ENCODE measurements around the gene CIAO1.
"Not testable (repeated sequence)": the region's sequence is repeated elsewhere in the genome, so short reads cannot be mapped to it uniquely, and the experiment has no call there.

CIAO1 gene

DNA sequence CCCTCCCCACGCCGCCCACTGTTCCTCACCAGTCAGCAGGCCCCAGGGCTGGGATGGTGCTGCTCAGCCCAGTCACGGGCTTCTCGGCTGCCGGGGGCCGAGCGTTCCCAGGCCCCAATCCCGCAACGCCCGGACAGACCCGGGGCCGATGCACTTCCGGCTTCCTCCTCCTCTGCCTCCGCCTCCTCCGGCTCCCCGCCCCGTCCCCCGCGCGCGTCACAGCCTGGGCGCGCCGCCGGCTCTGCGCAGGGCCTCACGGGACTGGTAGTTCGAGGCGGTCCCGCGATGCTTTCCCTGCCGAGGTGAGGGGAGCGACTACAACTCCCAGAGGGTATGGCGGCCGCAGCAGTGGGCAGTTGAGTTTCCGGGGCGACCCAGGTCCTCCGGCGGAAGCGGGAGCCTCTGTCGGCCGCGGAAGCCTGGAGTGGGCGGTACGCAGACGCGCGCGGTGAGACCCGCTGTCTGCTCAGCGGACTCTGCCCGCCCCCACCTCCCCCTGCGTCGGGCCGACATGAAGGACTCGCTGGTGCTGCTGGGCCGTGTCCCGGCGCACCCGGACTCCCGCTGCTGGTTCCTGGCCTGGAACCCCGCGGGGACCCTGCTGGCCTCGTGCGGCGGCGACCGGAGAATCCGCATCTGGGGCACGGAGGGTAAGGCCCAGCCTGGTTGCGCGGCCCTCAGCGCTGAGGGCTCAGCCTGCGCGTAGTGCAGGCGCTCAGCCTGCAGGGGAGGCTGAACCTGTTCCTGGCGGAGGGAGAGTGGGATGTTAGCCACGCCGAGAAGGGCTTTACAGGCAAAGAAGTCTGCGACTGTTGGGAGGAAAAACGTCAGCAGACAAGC is at the start of gene CIAO1, which contains the start of gene TMEM127:
TSS of gene CIAO1 (plus strand) at position 386 of the 840 bp plus-strand sequence. CDS start at position 512, 126 bp downstream.
TSS of gene TMEM127 (minus strand) at position 158 of the 840 bp plus-strand sequence. CDS start 616 bp downstream, outside the sequence.
- peak within 1 kb of the TSS; percentile 90 for H3K4me3 ChIP-seq (ENCODE audit: low read length)
- TF ChIP-seq, protein P1, sequence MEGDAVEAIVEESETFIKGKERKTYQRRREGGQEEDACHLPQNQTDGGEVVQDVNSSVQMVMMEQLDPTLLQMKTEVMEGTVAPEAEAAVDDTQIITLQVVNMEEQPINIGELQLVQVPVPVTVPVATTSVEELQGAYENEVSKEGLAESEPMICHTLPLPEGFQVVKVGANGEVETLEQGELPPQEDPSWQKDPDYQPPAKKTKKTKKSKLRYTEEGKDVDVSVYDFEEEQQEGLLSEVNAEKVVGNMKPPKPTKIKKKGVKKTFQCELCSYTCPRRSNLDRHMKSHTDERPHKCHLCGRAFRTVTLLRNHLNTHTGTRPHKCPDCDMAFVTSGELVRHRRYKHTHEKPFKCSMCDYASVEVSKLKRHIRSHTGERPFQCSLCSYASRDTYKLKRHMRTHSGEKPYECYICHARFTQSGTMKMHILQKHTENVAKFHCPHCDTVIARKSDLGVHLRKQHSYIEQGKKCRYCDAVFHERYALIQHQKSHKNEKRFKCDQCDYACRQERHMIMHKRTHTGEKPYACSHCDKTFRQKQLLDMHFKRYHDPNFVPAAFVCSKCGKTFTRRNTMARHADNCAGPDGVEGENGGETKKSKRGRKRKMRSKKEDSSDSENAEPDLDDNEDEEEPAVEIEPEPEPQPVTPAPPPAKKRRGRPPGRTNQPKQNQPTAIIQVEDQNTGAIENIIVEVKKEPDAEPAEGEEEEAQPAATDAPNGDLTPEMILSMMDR (conservative IDR thresholded peaks at IDR 0.05; ENCODE audit: low read depth, low read length) = peak; percentile 48
- DNase-seq (ENCODE audit: low read depth) = peak; percentile 91

DNA sequence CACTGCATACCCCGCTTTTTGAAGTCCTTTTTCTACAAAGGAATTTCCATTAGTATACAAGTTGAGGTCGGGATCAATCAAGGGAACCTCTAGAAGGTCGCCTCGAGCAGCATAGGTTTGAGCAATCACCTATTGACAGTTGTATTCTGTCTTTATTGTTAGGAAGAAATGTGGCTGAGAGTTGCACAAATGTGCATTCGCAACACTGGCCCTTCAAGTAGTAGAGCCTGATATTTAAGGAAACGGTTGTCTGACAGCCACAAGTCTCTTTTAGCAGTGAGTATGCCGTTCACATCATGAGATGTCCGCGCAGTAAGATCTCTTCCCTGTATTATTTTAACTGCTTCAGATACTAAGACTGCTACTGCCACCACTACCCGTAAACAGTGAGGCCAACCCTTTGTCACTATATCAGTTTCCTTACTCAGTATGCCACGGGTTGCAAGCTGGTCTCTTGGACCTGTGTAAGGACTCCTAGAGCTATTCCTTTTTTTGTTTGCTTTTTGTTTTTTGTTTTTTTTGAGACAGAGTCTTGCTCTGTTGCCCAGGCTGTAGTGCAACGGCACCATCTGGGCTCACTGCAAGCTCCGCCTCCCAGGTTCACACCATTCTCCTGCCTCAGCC is 47.4 kb upstream of the CIAO1 start:
- TF ChIP-seq, protein P1 (conservative IDR thresholded peaks at IDR 0.05; ENCODE audit: low read depth, low read length) = no peak
- no peak overlapping the region for H3K4me3 ChIP-seq (ENCODE audit: low read length)
- no peak for DNase-seq (ENCODE audit: low read depth)

DNA sequence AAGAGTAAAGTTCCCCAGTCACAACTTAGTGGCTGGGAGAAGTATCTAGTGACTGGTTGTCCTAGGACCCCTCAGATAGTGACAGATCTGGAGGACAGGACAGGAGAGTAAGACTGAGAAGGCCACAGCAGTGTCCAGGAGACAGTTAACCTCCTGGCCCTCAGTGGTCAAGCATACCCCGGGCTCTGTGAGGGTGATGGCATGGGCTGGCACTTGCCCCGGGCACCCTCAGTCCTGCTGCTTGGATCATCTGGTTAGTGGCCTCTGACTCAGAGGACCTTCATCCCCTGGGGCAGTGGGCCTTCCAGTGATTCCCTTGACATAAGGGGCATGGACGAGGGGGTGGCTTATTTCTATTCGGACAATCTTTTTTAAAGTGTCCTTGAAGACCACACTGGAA is 46.1 kb upstream of the CIAO1 start:
- DNase-seq (ENCODE audit: low read depth); H3K4me3 ChIP-seq (ENCODE audit: low read length): not testable (repeated sequence)

DNA sequence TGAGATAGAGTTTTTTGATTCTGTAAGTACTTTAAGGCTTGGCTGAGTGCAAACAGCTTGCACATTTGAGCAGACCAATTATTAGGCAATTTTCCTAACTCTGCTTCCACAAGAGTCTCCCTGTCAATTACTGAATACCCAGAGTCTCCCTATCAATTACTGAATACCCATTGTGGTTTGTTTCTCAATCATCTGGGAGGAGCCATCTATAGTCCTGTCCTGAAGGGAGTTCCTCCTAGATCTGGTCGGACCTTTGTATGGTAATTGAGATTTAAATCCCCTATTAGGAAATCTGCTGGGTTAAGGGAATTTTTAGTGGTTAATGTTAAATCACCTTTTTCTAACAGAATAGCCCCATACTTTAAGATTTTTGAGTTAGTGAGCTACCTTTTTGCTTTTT is 44.9 kb upstream of the CIAO1 start:
- not testable (repeated sequence) for H3K4me3 ChIP-seq (ENCODE audit: low read length); DNase-seq (ENCODE audit: low read depth)

DNA sequence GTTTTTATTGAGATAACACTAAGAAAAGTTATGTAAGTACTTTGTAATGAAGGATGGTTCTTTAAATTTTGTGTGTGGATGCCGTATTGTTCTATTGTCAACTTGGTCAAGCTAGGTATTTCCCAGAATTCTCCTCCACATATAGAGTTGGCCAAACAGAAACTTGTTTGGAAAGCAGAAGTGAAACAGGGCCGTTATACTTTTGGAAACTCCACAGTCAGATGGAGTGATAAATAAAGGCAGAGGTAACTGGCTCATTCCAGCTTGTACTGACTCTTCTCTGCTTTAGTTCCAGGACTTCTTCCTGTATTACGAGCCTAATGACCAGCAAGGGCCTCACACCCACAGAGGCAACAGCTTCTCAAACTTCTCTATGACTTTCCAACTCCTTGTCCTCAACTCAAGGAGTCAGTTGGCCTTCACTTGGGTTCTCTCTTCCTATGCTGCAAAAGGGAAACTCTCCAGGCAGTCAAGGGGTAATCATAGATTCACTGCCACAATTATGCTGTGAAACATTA is 41.0 kb upstream of the CIAO1 start:
- no peak overlapping the region for H3K4me3 ChIP-seq (ENCODE audit: low read length)
- DNase-seq (ENCODE audit: low read depth) = no peak
- TF ChIP-seq, protein P1 (conservative IDR thresholded peaks at IDR 0.05; ENCODE audit: low read depth, low read length) = no peak

DNA sequence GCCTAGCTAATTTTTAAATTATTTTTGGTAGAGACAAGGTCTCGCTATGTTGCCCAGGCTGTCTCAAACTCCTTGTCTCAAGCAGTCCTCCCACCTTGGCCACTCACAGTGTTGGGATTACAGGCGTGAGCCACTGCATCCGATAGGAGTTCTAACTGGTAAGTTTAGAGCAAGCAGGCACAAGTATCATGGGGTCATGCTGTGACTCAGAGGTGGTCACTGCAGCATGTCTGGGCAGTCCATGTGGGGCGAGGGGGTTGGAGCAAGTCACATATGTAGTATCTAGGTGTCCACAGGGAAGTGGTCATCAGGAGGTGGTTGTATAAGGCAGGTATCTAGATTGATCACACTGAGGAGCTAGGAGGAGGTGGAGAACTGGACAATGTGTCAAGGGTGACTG is 34.7 kb upstream of the CIAO1 start:
- TF ChIP-seq, protein P1 (conservative IDR thresholded peaks at IDR 0.05; ENCODE audit: low read depth, low read length) = no peak
- H3K4me3 ChIP-seq (ENCODE audit: low read length) = no peak overlapping the region
- DNase-seq (ENCODE audit: low read depth) = no peak

DNA sequence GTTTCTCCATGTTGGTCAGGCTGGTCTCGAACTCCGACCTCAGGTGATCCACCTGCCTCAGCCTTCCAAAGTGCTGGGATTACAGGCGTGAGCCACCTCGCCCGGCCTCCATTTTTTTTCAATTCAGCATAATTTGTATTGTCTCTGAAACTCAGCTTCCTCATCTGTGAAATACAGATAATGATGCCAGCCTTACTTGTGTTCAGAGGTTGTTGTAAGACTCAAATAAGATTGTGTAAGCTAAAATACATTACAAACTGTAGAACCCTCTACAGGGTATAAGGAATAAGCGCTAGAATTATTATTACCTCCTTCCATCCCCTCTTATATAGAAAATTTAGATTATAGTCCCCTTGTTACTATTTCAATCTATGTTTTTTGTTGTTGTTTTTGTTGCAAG is 32.6 kb upstream of the CIAO1 start:
- DNase-seq (ENCODE audit: low read depth) = no peak
- H3K4me3 ChIP-seq (ENCODE audit: low read length) = no peak overlapping the region
- TF ChIP-seq, protein P1 (conservative IDR thresholded peaks at IDR 0.05; ENCODE audit: low read depth, low read length) = no peak

DNA sequence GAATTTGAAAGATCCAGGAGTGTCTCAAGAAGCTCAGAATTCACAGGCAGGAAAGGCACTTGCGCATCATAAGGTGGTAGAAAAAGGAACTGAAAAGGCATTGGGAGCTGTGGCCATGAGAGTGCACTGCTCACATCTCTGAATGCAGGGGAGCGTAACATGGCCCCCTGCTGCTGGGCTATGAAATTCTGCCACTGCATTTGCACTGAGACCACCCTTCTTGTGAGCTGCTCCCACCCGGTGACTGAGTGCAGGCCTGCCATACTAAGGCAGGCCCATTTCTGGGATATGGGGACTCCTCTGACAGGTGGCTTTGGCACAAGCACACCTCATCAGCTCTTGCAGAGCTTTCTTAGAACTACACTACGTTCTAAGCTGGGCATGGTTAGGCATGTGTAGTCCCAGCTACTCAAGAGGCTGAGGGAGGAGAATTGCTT is 32.1 kb upstream of the CIAO1 start:
- DNase-seq (ENCODE audit: low read depth) = no peak
- H3K4me3 ChIP-seq (ENCODE audit: low read length) = no peak overlapping the region
- TF ChIP-seq, protein P1 (conservative IDR thresholded peaks at IDR 0.05; ENCODE audit: low read depth, low read length) = no peak

Measured in retinal pigment epithelial cell (primary cell).